GM12878 (cell line): ENCODE data around the gene FUT7. TPM values are rescaled to one million over a fixed set of nuclear protein-coding genes. Genes with fewer than 3 reads are reported as not detected.

Experiments used
- BACH1 ChIP-seq: fragments of 450-650 bp; IDR thresholded peaks from 2 replicates; pipeline ENCODE4 v1.6.1; 2017; ENCODE audit warnings: mild to moderate bottlenecking, borderline replicate concordance
- BHLHE40 ChIP-seq, 2 experiments: fragments of 450-650 bp in 1 of 2; IDR thresholded peaks; 2 replicates each; pipeline ENCODE4 v1.6.1; 2011 to 2017; ENCODE audit warnings: low read depth in 2 of 2, borderline replicate concordance in 1 of 2, improper control_type of control experiment in 1 of 2, low read length in 1 of 2, mild to moderate bottlenecking in 1 of 2
- BMI1 ChIP-seq: fragments of 450-650 bp; IDR thresholded peaks from 2 replicates; pipeline ENCODE4 v1.6.1; 2016; ENCODE audit warnings: mild to moderate bottlenecking, moderate library complexity, borderline replicate concordance
- CHD4 ChIP-seq: fragments of 200-600 bp; sonication (generic); IDR thresholded peaks from 2 replicates; pipeline ENCODE4 v1.6.1; 2016; ENCODE audit warnings: mild to moderate bottlenecking
- EGR1 ChIP-seq, 2 experiments: IDR thresholded peaks; 1 replicate in 1 of 2; 2 replicates in 1 of 2; pipeline ENCODE4 v1.6.1; 2011 to 2012; ENCODE audit warnings: low read depth in 2 of 2, low read length in 2 of 2, borderline replicate concordance in 1 of 2, mild to moderate bottlenecking in 1 of 2, moderate library complexity in 1 of 2
- EP300 ChIP-seq, 2 experiments: fragments of 150-350 bp in 1 of 2; IDR thresholded peaks; 2 replicates each; pipeline ENCODE4 v1.6.1; 2011 to 2012; ENCODE audit warnings: low read depth in 2 of 2, low read length in 2 of 2, borderline replicate concordance in 1 of 2, improper control_type of control experiment in 1 of 2, inconsistent platforms in 1 of 2; ENCODE audit not compliant: control insufficient read depth in 1 of 2
- IKZF1 ChIP-seq: fragments of 450-650 bp; conservative IDR thresholded peaks from 2 replicates; pipeline ENCODE4 v1.6.1; 2017; ENCODE audit warnings: antibody characterized with exemption, mild to moderate bottlenecking
- IKZF2 ChIP-seq, 2 experiments: fragments of 450-650 bp; IDR thresholded peaks; 2 replicates each; pipeline ENCODE4 v1.6.1; 2017; ENCODE audit warnings: mild to moderate bottlenecking in 2 of 2, moderate library complexity in 2 of 2
- JUND ChIP-seq: IDR thresholded peaks from 2 replicates; pipeline ENCODE4 v1.6.1; 2012; ENCODE audit warnings: low read depth, mild to moderate bottlenecking, low read length, improper control_type of control experiment, moderate library complexity
- KLF5 ChIP-seq: fragments of 450-650 bp; IDR thresholded peaks from 2 replicates; pipeline ENCODE4 v1.6.1; 2014; ENCODE audit warnings: mild to moderate bottlenecking; ENCODE audit not compliant: partially characterized antibody
- NR2F1 ChIP-seq: fragments of 450-650 bp; conservative IDR thresholded peaks from 2 replicates; pipeline ENCODE4 v1.6.1; 2017; ENCODE audit warnings: mild to moderate bottlenecking
- SRF ChIP-seq, 2 experiments: IDR thresholded peaks; 2 replicates each; pipeline ENCODE4 v1.6.1; 2011; ENCODE audit warnings: low read depth in 2 of 2, low read length in 2 of 2, mild to moderate bottlenecking in 1 of 2, moderate library complexity in 1 of 2
- ZNF384 ChIP-seq: IDR thresholded peaks from 2 replicates; pipeline ENCODE4 v1.6.1; 2012; ENCODE audit warnings: low read depth, mild to moderate bottlenecking, low read length, improper control_type of control experiment, borderline replicate concordance
- polyA plus RNA-seq, 11 experiments: library from polyadenylated mRNA; depleted of rRNA in 4 of 11; unstranded in 6 of 11; stranded (reverse) in 5 of 11; fragments of >200 nt; fragmentation: Nextera tagmentation in 4 of 11; fragmentation: Illumina TruSeq in 1 of 11; extraction: Ambion mirVana in 4 of 11; extraction: Trizol in 1 of 11; gene quantifications; 1 replicate in 1 of 11; 2 replicates in 10 of 11; pipeline versions ENCODE4 v1.2.1 to v1.2.3, GENCODE V29; 2011 to 2016; ENCODE audit warnings: inconsistent platforms in 2 of 11, missing spikeins in 2 of 11, low read depth in 1 of 11
- total RNA-seq, 4 experiments: library from RNA; depleted of rRNA in 3 of 4; stranded (reverse); fragments of >200 nt in 3 of 4; fragmentation: Illumina TruSeq in 1 of 4; extraction: Trizol in 1 of 4; gene quantifications; 2 replicates each; pipeline versions ENCODE4 v1.2.1 to v1.2.3, GENCODE V29; 2013 to 2021
- TF ChIP-seq, protein P1 (sequence below): fragments of 450-650 bp; IDR thresholded peaks from 2 replicates; pipeline ENCODE4 v1.6.1; 2018; ENCODE audit warnings: mild to moderate bottlenecking, low read depth, moderate library complexity; ENCODE audit not compliant: partially characterized antibody
- TF ChIP-seq, protein P2 (sequence below): IDR thresholded peaks from 2 replicates; pipeline ENCODE4 v1.6.1; 2012; ENCODE audit warnings: low read depth, low read length, improper control_type of control experiment
- TF ChIP-seq, protein P3 (sequence below): fragments of 150-350 bp; IDR thresholded peaks from 2 replicates; pipeline ENCODE4 v1.6.1; 2016; ENCODE audit warnings: low read depth, low read length
- TF ChIP-seq, protein P4 (sequence below): fragments of 450-650 bp; IDR thresholded peaks from 2 replicates; pipeline ENCODE4 v1.6.1; 2017; ENCODE audit warnings: mild to moderate bottlenecking, low read depth, inconsistent platforms; ENCODE audit not compliant: poor library complexity, severe bottlenecking

The FUT7 gene
- total and polyA plus RNA-seq, 10 of the 15 experiments (the other 5 are each of a cell fraction or from before 2014, with no cell fraction given), result 0.04 to 0.62 (median 0.20) TPM; not detected in 2

DNA sequence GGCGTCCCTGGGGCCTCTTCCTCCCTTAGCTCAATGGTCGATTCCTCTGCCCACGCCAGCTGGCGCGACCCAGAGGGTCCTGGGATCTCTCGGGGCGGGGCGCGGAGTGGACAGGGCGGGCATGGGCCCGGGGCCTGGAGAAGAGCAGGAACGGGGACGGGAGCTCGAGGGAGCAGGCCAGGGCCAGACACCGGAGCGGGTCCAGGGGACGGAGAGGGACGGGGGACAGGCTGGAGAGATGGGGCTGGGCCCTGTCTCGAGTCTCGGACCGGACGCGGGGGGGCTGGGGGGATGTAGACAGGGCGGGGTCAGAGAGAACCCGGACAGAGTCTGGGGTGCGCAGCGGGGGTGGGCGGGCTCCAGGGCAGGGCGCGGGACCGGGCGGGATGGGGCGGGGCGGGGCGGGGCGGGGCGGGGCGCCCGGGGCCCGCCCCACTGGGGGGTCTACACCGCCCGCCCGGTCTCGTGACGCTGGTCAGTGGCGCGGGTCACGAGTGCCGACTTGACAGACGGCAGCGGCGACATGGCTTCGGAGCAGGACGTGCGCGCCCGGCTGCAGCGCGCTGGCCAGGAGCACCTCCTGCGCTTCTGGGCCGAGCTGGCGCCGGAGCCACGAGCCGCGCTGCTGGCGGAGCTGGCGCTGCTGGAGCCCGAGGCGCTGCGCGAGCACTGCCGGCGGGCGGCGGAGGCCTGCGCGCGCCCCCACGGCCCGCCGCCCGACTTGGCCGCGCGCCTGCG, 45.3 kb upstream of the FUT7 start, which contains the start of gene UAP1L1 (continued):
- TF ChIP-seq NR2F1 (peak; percentile 62), BMI1 (no peak), KLF5 (no peak), ZNF384 (no peak), SRF (IDR thresholded peaks at IDR 0.05; ENCODE audit: low read depth in 2 of 2, low read length in 2 of 2) (no peak), IKZF2 (IDR thresholded peaks at IDR 0.05) (no peak; a peak in 2 of 4 replicates), BACH1 (peak; percentile 96), BHLHE40 (IDR thresholded peaks at IDR 0.05; ENCODE audit: borderline replicate concordance in 1 of 2, low read depth in 2 of 2, low read length in 1 of 2) (peak; percentile 95 to 99), EGR1 (IDR thresholded peaks at IDR 0.05; ENCODE audit: borderline replicate concordance in 1 of 2, low read depth in 2 of 2, low read length in 2 of 2) (no peak), CHD4 (no peak), JUND (no peak), EP300 (IDR thresholded peaks at IDR 0.05; ENCODE audit: borderline replicate concordance in 1 of 2, control insufficient read depth in 1 of 2, low read depth in 2 of 2, low read length in 2 of 2) (no peak), IKZF1 (peak; percentile 74)
- TF ChIP-seq, protein P1, sequence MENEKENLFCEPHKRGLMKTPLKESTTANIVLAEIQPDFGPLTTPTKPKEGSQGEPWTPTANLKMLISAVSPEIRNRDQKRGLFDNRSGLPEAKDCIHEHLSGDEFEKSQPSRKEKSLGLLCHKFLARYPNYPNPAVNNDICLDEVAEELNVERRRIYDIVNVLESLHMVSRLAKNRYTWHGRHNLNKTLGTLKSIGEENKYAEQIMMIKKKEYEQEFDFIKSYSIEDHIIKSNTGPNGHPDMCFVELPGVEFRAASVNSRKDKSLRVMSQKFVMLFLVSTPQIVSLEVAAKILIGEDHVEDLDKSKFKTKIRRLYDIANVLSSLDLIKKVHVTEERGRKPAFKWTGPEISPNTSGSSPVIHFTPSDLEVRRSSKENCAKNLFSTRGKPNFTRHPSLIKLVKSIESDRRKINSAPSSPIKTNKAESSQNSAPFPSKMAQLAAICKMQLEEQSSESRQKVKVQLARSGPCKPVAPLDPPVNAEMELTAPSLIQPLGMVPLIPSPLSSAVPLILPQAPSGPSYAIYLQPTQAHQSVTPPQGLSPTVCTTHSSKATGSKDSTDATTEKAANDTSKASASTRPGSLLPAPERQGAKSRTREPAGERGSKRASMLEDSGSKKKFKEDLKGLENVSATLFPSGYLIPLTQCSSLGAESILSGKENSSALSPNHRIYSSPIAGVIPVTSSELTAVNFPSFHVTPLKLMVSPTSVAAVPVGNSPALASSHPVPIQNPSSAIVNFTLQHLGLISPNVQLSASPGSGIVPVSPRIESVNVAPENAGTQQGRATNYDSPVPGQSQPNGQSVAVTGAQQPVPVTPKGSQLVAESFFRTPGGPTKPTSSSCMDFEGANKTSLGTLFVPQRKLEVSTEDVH, result no peak
- TF ChIP-seq, protein P2, sequence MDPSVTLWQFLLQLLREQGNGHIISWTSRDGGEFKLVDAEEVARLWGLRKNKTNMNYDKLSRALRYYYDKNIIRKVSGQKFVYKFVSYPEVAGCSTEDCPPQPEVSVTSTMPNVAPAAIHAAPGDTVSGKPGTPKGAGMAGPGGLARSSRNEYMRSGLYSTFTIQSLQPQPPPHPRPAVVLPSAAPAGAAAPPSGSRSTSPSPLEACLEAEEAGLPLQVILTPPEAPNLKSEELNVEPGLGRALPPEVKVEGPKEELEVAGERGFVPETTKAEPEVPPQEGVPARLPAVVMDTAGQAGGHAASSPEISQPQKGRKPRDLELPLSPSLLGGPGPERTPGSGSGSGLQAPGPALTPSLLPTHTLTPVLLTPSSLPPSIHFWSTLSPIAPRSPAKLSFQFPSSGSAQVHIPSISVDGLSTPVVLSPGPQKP, result no peak
- TF ChIP-seq, protein P3, sequence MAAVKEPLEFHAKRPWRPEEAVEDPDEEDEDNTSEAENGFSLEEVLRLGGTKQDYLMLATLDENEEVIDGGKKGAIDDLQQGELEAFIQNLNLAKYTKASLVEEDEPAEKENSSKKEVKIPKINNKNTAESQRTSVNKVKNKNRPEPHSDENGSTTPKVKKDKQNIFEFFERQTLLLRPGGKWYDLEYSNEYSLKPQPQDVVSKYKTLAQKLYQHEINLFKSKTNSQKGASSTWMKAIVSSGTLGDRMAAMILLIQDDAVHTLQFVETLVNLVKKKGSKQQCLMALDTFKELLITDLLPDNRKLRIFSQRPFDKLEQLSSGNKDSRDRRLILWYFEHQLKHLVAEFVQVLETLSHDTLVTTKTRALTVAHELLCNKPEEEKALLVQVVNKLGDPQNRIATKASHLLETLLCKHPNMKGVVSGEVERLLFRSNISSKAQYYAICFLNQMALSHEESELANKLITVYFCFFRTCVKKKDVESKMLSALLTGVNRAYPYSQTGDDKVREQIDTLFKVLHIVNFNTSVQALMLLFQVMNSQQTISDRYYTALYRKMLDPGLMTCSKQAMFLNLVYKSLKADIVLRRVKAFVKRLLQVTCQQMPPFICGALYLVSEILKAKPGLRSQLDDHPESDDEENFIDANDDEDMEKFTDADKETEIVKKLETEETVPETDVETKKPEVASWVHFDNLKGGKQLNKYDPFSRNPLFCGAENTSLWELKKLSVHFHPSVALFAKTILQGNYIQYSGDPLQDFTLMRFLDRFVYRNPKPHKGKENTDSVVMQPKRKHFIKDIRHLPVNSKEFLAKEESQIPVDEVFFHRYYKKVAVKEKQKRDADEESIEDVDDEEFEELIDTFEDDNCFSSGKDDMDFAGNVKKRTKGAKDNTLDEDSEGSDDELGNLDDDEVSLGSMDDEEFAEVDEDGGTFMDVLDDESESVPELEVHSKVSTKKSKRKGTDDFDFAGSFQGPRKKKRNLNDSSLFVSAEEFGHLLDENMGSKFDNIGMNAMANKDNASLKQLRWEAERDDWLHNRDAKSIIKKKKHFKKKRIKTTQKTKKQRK, result no peak
- TF ChIP-seq, protein P4, sequence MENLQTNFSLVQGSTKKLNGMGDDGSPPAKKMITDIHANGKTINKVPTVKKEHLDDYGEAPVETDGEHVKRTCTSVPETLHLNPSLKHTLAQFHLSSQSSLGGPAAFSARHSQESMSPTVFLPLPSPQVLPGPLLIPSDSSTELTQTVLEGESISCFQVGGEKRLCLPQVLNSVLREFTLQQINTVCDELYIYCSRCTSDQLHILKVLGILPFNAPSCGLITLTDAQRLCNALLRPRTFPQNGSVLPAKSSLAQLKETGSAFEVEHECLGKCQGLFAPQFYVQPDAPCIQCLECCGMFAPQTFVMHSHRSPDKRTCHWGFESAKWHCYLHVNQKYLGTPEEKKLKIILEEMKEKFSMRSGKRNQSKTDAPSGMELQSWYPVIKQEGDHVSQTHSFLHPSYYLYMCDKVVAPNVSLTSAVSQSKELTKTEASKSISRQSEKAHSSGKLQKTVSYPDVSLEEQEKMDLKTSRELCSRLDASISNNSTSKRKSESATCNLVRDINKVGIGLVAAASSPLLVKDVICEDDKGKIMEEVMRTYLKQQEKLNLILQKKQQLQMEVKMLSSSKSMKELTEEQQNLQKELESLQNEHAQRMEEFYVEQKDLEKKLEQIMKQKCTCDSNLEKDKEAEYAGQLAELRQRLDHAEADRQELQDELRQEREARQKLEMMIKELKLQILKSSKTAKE, result no peak
